Measurements from ENCODE around the gene PLCB4. TPM values are rescaled to one million over a fixed set of nuclear protein-coding genes. Genes with fewer than 3 reads are reported as not detected.

Gene PLCB4
- total and polyA plus RNA-seq, 7 donors = 9.7 to 21.0 (median 12.4) TPM

DNA sequence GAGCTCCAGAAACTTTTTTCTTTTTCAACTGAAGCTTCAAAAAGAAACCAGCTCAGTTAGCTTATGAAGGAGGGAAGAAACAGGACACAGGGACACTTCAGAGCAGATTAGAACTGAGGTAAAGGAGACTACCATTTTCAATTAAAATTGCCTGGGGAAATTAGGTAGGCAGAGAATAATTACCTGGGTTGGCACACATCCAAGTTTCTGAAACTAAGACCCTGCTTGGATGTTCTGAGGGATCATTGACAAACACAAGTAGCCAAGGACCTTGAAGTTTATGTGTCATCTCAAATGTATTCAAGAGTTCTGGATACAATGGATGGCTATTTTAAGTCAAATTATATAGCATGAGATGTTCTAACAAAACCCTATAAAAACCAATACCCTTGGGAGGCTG lies 137.6 kb downstream of the PLCB4 start:
- Histone ChIP-seq H3K9me3 (no peaks in the 10 kb centered on the region), H3K27me3 (no peaks in the 10 kb centered on the region), H3K36me3 (no peaks in the 10 kb centered on the region), H3K4me1 (peaks cover 0 to 13% (median 3%) of the 10 kb centered on the region in 4 donors), H3K27ac (no peak overlapping the region), H3K4me3 (no peak overlapping the region)
- no peak for DNase-seq
- no peak for TF ChIP-seq EP300 (IDR thresholded peaks at IDR 0.05)
- no peak for TF ChIP-seq POLR2A (IDR thresholded peaks at IDR 0.05)
- TF ChIP-seq POLR2AphosphoS5 (IDR thresholded peaks at IDR 0.05) = no peak
- TF ChIP-seq, protein P1, sequence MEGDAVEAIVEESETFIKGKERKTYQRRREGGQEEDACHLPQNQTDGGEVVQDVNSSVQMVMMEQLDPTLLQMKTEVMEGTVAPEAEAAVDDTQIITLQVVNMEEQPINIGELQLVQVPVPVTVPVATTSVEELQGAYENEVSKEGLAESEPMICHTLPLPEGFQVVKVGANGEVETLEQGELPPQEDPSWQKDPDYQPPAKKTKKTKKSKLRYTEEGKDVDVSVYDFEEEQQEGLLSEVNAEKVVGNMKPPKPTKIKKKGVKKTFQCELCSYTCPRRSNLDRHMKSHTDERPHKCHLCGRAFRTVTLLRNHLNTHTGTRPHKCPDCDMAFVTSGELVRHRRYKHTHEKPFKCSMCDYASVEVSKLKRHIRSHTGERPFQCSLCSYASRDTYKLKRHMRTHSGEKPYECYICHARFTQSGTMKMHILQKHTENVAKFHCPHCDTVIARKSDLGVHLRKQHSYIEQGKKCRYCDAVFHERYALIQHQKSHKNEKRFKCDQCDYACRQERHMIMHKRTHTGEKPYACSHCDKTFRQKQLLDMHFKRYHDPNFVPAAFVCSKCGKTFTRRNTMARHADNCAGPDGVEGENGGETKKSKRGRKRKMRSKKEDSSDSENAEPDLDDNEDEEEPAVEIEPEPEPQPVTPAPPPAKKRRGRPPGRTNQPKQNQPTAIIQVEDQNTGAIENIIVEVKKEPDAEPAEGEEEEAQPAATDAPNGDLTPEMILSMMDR (IDR thresholded peaks at IDR 0.05) = no peak
- intact Hi-C loops (cut with DNase I) = no loop called here

DNA sequence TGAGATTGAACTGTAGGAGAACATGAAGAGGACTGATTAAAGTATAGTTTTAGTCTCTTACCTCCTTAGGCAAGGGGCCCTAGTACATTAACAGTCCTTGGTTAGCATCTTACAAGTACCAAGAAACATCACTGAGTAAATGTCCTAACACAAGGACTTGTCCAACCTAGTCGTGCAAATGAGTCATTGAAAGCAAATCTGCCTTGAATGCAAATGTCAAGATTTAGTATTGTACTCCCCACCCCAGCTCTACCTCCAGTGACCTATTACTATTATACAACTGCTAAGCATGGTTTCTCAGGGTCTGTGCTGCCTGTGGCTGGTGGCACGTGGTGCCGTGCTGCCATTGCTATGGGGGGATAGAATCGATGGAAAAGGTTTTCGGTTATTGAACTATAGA lies 138.4 kb downstream of the PLCB4 start:
- 90 to 96% methylated on average over 5 of the region's 5 CpGs for WGBS, 2 donors
- DNase-seq = no peak
- no peak overlapping the region for H3K27ac ChIP-seq
- H3K36me3 ChIP-seq = no peaks in the 10 kb centered on the region
- peaks cover 0 to 17% (median 3%) of the 10 kb centered on the region in 4 donors for H3K4me1 ChIP-seq
- H3K27me3 ChIP-seq = no peaks in the 10 kb centered on the region
- intact Hi-C loops (cut with DNase I) = no loop called here
- no peak for TF ChIP-seq POLR2AphosphoS5 (IDR thresholded peaks at IDR 0.05)
- TF ChIP-seq EP300 (IDR thresholded peaks at IDR 0.05) = no peak
- TF ChIP-seq, protein P1 (IDR thresholded peaks at IDR 0.05) = no peak
- no peaks in the 10 kb centered on the region for H3K9me3 ChIP-seq
- no peak overlapping the region for H3K4me3 ChIP-seq

DNA sequence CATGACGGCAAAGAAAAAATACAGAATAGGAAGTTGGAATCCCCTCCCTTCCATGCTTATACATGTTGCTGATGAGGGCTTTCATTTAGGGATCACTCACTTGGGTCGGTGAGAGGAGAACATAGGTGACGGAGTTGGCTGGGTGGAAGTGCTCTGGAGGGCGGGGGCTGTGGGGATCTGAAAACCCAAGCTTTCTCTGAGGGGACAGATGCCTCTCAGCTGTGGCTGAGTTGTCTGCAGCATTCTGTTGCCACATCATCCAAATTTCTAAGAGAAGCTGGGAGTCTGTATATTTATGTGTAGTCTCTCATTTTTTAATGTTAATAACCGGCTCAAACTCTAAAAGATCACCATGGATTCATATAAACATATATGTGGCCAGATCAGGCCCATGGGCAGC lies 141.5 kb downstream of the PLCB4 start:
- no peak for TF ChIP-seq POLR2AphosphoS5 (IDR thresholded peaks at IDR 0.05)
- TF ChIP-seq, protein P1 (IDR thresholded peaks at IDR 0.05) = no peak
- no peak for TF ChIP-seq EP300 (IDR thresholded peaks at IDR 0.05)
- no peak for TF ChIP-seq POLR2A (IDR thresholded peaks at IDR 0.05)
- Histone ChIP-seq H3K36me3 (no peaks in the 10 kb centered on the region), H3K4me3 (no peak overlapping the region), H3K4me1 (peaks cover 0 to 22% (median 6%) of the 10 kb centered on the region in 4 donors), H3K27me3 (no peaks in the 10 kb centered on the region), H3K27ac (no peak overlapping the region), H3K9me3 (no peaks in the 10 kb centered on the region)
- 89% methylated on average over 5 of the region's 5 CpGs for WGBS, 2 donors
- DNase-seq = no peak
- intact Hi-C loops (cut with DNase I) = no loop called here

DNA sequence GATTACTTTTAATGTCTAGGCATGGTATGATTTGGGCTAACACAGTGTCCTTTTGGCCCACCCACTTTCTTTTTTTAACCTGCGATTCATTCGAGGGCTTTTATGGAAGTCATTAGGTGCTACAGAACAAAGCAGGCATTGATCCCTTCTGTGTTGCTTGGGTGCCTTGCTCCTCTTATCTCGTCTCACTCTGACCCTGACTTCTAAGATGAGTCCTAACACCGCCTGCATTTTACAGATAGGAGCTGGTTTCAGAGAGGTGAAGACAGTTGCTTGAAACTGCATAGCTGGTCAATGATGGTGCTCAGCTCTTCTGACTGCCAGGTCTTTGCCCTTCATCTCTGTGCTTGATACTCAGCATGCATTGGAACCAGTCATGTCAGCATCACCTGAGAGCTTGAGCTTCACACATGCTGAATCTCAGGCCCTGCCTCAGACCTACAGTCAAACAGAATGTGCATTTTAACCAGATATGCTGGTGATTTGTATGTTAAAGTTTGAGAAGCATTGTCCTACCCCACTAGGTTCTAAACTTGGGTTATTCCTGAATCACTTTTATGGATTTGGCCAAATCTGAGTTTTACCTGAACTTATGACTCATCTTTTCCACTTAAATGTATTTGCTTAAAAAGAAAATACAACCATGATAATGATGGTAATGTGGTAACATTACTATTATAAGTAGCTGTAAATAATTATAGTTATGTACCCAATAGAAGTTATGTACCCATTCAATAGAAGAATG lies 142.3 kb downstream of the PLCB4 start:
- Histone ChIP-seq H3K27ac (no peak overlapping the region), H3K4me1 (peaks cover 0 to 19% (median 6%) of the 10 kb centered on the region in 4 donors), H3K9me3 (no peaks in the 10 kb centered on the region), H3K27me3 (no peaks in the 10 kb centered on the region), H3K36me3 (no peaks in the 10 kb centered on the region), H3K4me3 (no peak overlapping the region)
- TF ChIP-seq EP300 (IDR thresholded peaks at IDR 0.05) = no peak
- TF ChIP-seq, protein P1 (IDR thresholded peaks at IDR 0.05) = no peak
- TF ChIP-seq POLR2A (IDR thresholded peaks at IDR 0.05) = no peak
- TF ChIP-seq POLR2AphosphoS5 (IDR thresholded peaks at IDR 0.05) = no peak
- DNase-seq = no peak
- WGBS, 2 donors = 16 to 72% methylated on average over 4 of the region's 4 CpGs
- intact Hi-C loops (cut with DNase I) = no loop called here

DNA sequence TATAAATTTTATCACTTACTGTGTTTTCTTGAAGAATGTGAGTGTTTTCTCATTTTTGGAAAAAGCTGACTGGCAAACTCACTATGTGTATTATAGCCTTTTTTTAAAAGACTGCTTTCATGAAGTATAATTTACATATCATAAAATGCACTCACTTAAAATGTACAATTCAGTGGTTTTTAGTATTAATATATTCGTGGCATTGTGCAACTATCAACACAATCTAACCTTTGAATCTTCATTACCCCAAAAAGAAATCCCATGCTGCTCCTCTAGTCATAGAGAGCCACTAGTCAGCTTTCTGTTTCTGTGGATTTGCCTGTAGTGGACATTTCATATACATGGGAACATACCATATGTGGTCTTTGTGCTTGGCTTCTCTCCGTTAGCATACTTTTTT lies 143.8 kb downstream of the PLCB4 start:
- no peaks in the 10 kb centered on the region for H3K27me3 ChIP-seq
- 83 to 85% methylated on average over 2 of the region's 2 CpGs for WGBS, 2 donors
- H3K4me3 ChIP-seq = no peak overlapping the region
- TF ChIP-seq, protein P1 (IDR thresholded peaks at IDR 0.05) = no peak
- no peak for TF ChIP-seq POLR2AphosphoS5 (IDR thresholded peaks at IDR 0.05)
- TF ChIP-seq EP300 (IDR thresholded peaks at IDR 0.05) = no peak
- TF ChIP-seq POLR2A (IDR thresholded peaks at IDR 0.05) = no peak
- DNase-seq = no peak
- intact Hi-C loops (cut with DNase I) = no loop called here
- no peaks in the 10 kb centered on the region for H3K36me3 ChIP-seq
- no peak overlapping the region for H3K27ac ChIP-seq
- H3K4me1 ChIP-seq = peaks cover 0 to 21% (median 6%) of the 10 kb centered on the region in 4 donors
- H3K9me3 ChIP-seq = no peaks in the 10 kb centered on the region
